GM19099 (cell line): ENCODE measurements around the gene LOX.

ENCODE experiments used
- POLR2A ChIP-seq: IDR thresholded peaks from 3 replicates; pipeline ENCODE4 v1.6.1; 2011; ENCODE audit warnings: low read depth; ENCODE audit not compliant: insufficient read length; ENCODE audit errors: extremely low read depth

The LOX gene

DNA sequence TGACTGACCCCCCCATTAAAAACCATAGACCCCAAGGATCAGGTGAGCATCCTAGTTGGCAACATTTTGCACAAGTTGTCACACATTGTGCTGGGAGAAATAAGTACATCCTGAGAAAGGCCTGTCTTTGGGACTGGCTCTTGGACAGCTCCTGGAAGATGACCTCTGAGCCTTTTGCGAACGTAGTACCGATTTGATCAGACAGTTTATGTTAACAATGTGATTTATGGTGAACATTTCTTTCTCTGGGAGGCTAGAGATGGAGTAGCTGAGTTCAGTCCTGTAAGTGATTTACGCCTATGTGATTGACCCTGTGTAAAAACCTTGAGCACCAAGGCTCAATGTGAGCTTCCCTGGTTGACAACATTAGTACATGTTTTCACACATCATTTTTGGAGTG, 41.7 kb downstream of the LOX start:
- no peak for TF ChIP-seq POLR2A

DNA sequence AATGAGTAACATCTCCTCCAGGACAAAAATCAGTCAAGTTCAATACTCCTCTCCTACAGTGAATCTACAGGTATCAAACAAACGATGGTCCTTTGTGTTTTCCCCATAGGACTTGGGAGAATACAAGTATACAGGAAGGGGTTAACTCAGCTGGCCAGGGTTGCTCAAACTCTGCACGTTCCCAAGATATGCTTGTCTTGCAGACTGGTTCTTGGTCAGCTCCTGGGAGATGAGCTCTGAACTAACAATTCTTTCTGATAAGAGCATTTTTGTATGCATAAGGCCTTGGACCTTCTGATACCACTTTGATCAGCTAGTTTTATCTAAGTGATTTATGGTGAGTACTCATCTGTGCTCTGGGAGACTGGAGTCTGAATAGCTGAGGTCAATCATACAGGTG, 42.1 kb downstream of the LOX start:
- TF ChIP-seq POLR2A, result no peak

DNA sequence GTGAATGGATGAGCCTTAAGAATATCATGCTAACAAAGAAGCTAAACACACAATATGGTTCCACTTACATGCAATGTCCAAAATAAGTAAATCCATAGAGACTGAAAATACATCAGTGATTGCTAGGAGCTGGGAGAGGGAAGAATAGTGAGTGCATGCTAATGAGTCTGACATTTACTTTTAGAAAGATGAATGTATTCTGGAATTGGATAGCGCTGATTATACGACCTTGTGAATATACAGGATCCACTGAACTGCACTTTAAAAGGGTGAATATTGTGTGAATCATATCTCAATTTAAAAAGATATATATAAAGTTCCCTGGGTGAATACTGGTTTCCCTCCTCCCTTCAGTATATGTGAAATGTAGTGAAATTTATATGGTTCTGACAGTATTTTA, 46.2 kb downstream of the LOX start:
- TF ChIP-seq POLR2A, result no peak

DNA sequence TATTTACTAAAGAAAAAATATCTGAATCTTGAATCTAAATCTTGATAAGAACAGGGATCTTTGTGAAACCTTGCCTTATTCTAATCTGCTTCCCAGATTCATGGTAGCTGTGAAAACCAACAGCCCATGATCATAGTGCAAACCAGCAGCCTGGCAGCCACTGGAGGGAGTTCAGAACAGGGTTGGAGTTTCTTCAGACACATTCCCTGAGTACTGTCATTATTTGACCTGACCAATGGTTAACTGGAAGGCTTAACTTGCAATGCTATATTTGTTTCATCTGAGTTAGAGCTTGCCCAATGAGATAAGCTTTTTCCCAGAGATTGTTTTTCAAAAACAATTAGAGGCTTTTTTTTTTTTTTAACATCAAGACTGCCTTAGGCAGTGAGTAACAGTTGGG, 47.8 kb downstream of the LOX start:
- no peak for TF ChIP-seq POLR2A

DNA sequence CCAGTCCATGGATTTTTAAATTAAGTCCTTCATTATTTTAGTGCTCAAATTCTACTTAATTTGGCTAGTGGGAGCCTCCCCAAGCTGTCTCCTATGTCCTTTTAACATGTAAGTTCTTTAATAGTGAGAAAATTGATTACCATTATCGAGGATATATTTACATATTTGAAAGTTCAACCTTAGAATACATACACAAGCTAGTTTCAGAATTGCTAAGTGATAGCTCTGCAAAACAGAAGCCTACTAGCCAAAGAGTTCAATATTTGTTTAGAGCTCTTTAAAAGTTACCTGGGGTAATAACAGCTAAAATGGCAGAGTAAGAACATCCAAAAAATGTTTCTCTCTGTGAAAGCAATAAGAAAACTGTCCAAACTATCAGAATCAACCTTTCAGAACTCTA, 48.2 kb downstream of the LOX start:
- no peak for TF ChIP-seq POLR2A

DNA sequence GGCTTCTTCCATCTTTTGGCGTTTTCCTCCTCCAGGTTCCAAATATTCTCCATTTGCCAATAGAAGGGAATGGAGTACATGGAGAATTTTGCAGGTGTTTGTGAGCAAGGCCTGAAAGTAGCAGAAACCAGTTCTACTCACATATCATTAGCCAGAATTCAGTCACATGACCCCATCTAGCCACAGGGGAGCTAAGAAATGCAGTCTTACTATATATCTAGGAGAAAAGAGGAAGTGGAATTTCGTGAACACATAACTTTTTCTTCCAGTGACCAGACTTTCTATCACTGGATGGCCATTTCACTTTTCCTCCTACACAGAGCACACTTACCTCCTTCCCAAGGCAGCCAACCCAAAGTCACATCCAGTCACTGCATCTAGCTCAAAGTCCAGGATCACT, 55.1 kb downstream of the LOX start:
- no peak for TF ChIP-seq POLR2A

DNA sequence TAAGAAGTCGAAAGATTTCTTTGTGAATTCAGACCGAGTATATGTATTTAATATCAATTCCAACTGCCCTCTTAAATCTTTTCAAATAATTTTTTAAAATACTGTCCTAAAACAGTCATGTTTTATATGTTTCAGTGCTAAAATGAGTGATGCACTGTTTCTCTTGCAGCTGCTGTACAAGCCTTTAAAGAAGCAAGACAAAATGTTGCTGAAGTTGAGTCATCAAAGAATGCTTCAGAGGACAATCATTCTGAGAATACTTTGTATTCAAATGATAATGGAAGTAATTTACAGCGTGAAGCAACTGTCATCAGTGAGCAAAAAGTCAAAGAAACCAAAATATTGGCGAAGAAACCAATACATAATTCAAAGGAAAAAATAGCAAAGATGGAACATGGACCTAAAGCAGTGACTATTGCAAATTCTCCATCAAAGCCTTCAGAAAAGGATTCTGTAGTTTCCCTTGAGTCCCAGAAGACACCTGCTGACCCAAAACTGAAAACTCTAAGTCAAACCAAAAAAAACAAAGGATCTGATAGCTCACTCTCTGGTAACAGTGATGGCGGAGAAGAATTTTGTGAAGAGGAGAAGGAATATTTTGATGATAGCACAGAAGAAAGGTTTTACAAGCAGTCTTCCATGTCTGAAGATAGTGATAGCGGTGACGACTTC, 58.0 kb downstream of the LOX start:
- no peak for TF ChIP-seq POLR2A

DNA sequence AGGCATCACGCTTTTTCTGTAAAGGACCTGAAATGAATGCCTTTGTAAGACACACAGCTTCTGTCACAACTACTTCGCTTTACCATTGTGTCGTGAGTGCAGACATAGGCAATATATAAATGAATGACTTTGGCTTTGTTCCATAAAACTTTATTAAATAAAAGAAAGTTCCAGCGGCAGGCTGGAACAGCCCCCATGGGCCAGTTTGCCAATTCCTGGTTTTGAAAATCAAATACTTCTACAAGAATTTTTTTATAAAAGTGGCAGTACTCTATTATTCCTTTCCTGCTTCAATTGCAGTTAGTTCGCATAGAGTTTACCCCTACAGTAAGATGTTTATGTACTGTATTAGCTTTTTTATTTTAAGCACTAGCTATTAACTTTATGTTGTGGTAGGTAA, 62.6 kb downstream of the LOX start:
- no peak for TF ChIP-seq POLR2A

DNA sequence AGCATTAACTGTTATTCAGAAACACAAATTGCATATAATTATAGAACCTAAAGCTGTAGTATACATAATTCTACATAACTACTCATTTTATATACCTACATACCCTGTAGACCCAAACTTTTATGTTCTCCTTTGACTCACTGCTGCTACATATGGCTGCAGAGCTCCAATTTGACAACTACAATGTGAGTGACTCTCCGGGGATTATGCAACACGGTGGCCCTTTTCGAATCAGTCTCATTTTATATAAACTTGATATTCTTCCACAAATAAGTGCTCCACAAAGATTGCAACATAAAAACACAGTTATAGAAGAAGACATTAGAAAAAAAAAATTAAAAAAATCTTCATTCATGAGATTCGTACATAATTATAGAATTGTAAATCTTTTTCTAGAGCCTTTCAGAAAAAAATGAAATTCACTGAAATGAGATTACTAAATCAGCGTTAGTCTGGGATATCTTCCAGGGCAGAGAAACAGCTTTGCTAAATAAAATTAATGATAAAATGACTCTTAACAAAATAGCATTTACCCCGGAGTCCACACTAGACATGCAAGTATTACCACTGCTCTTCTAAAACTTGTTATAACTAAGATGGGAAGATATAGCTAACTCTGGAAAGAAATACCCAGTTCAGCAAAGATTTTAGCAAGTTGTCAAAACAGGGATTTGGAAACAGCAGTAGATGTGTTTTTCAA, 63.7 kb downstream of the LOX start:
- no peak for TF ChIP-seq POLR2A
